Stimulated activated naive B cell treated with anti-CD40 and anti-IgM and Interleukin-4, amounts not matched to agents 10 μg/mL and 1 μg/mL and 100 μg/mL, for 72 hours (primary cell): ENCODE data around the gene ZNF335.
A peak's percentile ranks its signal among the peaks of the same experiment; 100 is the strongest.
"Not testable (repeated sequence)": the region's sequence is repeated elsewhere in the genome, so short reads cannot be mapped to it uniquely, and the experiment has no call there.

Source experiments
- ATAC-seq, 2 donors: fragments of 150-1000 bp; cut with Tn5 transposase; replicated peaks; 2 replicates each; pipeline ENCODE4 v1.10.0; 2021; ENCODE audit warnings: moderate library complexity in 1 of 2
- DNase-seq: peaks from one replicate; pipeline ENCODE4 v3.0.0; 2021
- H3K27ac Mint-ChIP-seq: one replicate; pipeline ENCODE4 v1.8.0; 2022; ENCODE audit warnings: mild to moderate bottlenecking, mixed read lengths
- H3K27me3 Mint-ChIP-seq, 2 donors: one replicate each; pipeline ENCODE4 v1.8.0; 2022; ENCODE audit warnings: mixed read lengths in 2 of 2
- H3K36me3 Mint-ChIP-seq, 2 donors: one replicate each; pipeline ENCODE4 v1.8.0; 2022; ENCODE audit warnings: mixed read lengths in 2 of 2, mild to moderate bottlenecking in 1 of 2
- H3K4me1 Mint-ChIP-seq, 2 donors: one replicate each; pipeline ENCODE4 v1.8.0; 2022; ENCODE audit warnings: mixed read lengths in 2 of 2, mild to moderate bottlenecking in 1 of 2
- H3K4me3 Mint-ChIP-seq, 2 donors: one replicate each; pipeline ENCODE4 v1.8.0; 2022; ENCODE audit warnings: mild to moderate bottlenecking in 2 of 2, mixed read lengths in 2 of 2, moderate library complexity in 1 of 2
- H3K9me3 Mint-ChIP-seq, 2 donors: one replicate each; pipeline ENCODE4 v1.8.0; 2022; ENCODE audit warnings: mixed read lengths in 2 of 2, mild to moderate bottlenecking in 1 of 2

ZNF335 gene

DNA sequence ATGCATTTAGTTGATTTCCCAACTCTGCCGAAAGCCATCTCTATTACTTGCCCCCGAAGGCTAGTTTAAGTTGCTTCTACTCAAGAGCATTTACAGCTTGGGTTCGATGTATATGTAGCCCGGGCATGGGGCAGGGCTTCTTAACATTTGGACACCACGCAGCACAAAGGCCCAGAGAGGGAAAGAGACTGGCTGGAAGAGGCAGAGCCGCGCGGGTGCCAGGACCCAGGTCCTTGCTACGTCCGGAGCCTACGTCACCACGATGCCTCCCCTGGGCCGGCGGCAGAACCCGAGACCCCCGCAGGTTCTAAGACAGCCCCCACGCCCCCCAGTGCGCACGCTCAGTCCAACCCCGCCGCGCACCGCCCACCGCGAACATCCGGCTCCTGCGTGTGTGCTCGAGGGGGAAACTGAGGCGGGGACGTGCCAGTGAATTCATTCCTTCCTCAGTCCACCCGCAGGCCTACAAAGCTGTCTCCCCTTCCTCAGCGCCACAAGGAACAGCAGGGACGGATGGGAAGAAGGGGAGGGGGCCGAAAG is 37.9 kb downstream of the ZNF335 start:
- peak overlapping the region; percentile 95 to 97 for H3K4me3 Mint-ChIP-seq
- peaks cover 13 to 20% of the 10 kb centered on the region in 2 donors for H3K36me3 Mint-ChIP-seq
- peak overlapping the region; percentile 99 for H3K27ac Mint-ChIP-seq
- H3K4me1 Mint-ChIP-seq = peaks cover 10 to 34% of the 10 kb centered on the region in 2 donors
- DNase-seq (peak; percentile 49), ATAC-seq (peak; percentile 38 to 45)
- H3K27me3 Mint-ChIP-seq = no peaks in the 10 kb centered on the region
- H3K9me3 Mint-ChIP-seq = no peaks in the 10 kb centered on the region

DNA sequence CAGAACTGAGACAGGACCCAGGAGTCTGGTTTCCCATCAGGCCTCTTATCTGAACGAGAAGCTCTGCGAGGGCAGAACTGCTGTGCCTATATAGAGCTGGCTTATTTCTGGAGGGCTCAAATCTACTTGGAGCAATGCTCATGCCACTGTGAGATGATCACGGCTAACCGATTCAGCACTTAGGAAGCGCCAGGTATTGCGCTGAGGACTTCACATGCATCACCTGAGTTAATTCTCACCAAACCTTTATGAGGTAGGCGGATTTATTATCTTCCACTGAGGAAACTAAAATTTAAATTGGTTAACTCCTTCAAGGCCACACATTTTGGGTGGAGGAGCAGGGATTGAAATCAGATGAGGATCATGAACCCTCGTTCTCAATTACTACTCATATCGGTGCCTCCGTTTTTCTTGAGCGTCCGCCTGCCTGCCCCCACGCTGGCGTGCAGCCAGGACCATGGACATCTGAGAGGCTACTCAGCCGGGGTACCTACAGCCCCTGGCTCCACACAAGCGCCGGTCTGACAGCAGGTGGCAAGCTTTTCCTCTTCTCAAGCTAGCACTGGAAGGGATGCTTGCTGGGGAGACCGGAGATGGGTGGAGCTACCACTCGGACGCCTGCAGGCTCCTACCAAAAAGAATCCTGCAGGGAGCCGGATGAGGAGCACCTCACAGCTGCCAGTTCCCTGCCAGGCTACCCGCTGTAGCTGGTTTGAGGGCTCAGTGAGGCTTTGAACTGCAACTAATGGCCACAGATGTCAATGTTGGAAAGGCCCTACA is 38.5 kb downstream of the ZNF335 start:
- Mint-ChIP-seq H3K4me1 (peaks cover 9 to 30% of the 10 kb centered on the region in 2 donors), H3K27me3 (no peaks in the 10 kb centered on the region), H3K9me3 (no peaks in the 10 kb centered on the region), H3K4me3 (peak overlapping the region; percentile 95 to 97), H3K27ac (peak overlapping the region; percentile 99), H3K36me3 (peaks cover 9 to 16% of the 10 kb centered on the region in 2 donors)
- ATAC-seq (peak; percentile 15 to 18), DNase-seq (peak; percentile 44)

DNA sequence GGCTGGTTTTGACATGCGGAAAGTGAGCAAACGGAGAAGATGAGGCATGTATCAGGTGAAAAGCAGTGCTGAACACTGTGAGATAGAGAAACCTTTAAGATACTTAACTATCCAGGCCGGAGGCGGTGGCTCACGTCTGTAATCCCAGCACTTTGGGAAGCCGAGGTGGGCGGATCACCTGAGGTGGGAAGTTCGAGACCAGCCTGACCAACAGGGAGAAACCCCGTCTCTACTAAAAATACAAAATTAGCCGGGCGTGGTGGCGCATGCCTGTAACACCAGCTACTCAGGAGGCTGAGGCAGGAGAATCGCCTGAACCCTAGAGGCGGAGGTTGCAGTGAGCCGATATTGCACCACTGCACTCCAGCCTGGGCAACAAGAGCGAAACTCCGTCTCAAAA is 40.3 kb downstream of the ZNF335 start:
- not testable (repeated sequence) for DNase-seq

DNA sequence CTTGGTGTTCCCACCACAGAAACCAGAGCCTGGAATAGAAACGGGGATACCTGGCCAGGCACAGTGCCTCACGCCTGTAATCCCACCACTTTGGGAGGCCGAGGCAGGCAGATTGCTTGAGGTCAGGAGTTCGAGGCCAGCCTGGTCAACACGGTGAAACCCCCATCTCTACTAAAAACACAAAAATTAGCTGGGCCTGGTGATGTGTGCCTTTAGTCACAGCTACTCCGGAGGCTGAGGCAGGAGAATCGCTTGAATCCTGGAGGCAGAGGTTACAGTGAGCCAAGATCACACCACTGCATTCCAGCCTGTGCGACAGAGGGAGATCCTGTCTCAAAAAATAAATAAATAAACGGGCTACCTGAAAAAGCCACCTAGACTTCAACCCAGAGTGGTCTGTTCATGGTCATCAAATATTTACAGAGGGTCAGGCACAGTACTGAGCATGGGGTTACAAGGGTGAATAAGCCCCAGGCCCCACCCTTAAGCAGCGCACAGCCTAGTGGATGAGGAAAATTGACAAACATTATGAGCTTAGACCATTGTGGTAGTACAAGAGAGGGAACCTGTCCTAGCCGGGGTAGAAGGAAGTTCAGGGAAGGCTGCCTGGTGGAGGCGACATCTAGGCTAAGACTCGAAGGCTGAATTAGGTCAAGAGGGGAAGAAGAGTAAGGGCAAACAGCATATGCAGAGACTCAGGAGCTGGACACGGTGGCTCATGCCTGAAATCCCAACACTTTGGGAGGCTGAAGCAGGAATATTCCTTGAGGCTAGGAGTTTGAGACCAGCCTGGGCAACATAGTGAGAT is 44.7 kb downstream of the ZNF335 start:
- Mint-ChIP-seq H3K27ac (no peak overlapping the region), H3K27me3 (no peaks in the 10 kb centered on the region), H3K4me1 (peaks cover 0 to 2% of the 10 kb centered on the region in 2 donors), H3K4me3 (no peak overlapping the region), H3K36me3 (no peaks in the 10 kb centered on the region), H3K9me3 (no peaks in the 10 kb centered on the region)
- no peak for DNase-seq
- ATAC-seq = no peak

More for the DNA sequence above, 40.3 kb downstream of the ZNF335 start:
- not testable (repeated sequence) for H3K9me3 Mint-ChIP-seq, H3K4me3 Mint-ChIP-seq, ATAC-seq, H3K36me3 Mint-ChIP-seq, H3K27ac Mint-ChIP-seq, H3K27me3 Mint-ChIP-seq
- peaks cover 0 to 13% of the 10 kb centered on the region in 2 donors for H3K4me1 Mint-ChIP-seq

DNA sequence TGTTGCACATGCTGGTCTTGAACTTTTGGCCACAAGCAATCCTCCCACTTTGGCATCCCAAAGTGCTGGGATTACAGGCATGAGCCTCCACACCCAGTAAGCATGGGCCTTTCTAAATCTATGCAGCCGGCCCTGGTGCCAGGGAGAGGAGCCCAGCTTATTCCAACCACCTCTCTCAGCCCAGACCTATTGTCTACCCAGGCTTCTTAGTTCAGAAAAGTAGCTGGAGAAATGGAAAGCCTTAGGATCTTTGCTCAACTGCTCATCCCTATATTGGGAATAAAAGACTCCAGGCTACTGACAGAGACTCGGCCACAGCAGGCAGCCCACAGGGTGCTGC is 45.3 kb downstream of the ZNF335 start:
- H3K9me3 Mint-ChIP-seq = no peaks in the 10 kb centered on the region
- peaks cover 0 to 2% of the 10 kb centered on the region in 2 donors for H3K4me1 Mint-ChIP-seq
- H3K27me3 Mint-ChIP-seq = peaks cover 2 to 3% of the 10 kb centered on the region in 2 donors
- H3K36me3 Mint-ChIP-seq = no peaks in the 10 kb centered on the region
- H3K27ac Mint-ChIP-seq = no peak overlapping the region
- H3K4me3 Mint-ChIP-seq = no peak overlapping the region
- DNase-seq = no peak
- ATAC-seq = no peak

DNA sequence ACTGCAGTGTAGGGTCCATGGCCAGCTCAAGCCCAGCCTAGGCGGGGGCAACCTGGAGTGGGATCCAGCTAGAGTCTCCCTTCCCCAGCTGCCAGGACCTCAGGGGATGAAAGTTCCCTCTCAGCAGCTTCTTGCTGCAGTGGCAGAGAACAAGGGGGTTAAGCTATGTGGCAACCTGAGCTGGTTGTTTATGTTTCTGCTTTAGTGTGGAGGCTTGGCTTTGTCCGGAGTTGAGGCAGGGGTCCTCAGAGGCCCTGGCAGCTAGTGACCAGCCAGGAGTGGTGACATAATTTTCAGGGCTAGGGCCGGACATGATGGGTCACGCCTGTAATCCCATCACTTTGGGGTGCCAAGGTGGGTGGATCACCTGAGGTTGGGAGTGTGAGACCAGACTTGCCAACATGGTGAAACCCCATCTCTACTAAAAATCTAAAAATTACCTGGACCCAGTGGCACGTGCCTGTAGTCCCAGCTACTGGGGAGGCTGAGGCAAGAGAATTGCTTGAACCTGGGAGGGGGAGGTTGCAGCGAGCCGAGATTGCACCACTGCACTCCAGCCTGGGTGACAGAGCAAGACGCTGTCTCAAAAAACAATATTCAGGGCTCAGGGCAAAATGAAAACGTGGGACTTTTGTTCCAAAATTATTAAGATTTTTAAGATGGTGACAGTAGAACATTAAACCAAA is 46.0 kb downstream of the ZNF335 start:
- ATAC-seq = no peak
- Mint-ChIP-seq H3K4me1 (peaks cover 0 to 5% of the 10 kb centered on the region in 2 donors), H3K4me3 (no peak overlapping the region), H3K36me3 (no peaks in the 10 kb centered on the region), H3K27me3 (peaks cover 7 to 11% of the 10 kb centered on the region in 2 donors), H3K27ac (no peak overlapping the region), H3K9me3 (no peaks in the 10 kb centered on the region)
- DNase-seq = no peak

DNA sequence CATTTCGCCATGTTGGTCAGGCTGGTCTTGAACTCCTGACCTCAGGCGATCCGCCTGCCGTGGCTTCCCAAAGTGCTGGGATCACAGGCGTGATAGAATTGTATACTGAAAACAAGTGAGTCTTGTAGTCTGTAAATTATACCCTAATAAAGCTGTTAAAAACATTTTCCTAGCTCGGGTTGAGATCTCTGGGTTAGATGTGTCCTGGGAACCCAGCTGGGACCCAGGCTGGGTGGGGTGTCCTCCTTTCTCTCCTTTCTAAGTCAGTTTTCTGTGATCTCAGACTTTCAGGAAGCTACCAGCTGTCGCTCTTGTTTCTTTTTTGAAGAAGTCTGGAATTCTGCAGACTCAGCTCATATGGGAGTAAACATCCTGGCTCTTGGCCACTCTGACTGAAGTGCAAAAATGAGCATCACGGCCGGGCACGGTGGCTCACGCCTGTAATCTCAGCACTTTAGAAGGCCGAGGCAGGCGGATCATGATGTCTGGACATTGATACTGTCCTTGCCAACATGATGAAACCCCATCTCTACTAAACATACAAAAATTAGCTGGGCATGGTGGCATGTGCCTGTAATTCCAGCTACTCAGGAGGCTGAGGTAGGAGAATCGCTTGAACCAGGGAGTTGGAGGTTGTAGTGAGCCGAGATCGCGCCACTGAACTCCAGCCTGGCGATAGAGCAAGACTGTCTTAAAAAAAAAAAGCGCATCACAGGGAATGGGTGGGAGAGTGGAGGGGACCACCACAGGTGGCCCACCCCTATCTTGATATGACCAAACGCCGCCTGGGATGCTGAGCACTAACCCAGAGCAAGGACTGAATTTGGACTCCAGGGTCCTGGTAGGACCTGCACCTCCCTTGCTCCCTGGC is 47.4 kb downstream of the ZNF335 start:
- no peaks in the 10 kb centered on the region for H3K9me3 Mint-ChIP-seq
- H3K27me3 Mint-ChIP-seq = peaks cover 12 to 15% of the 10 kb centered on the region in 2 donors
- no peak overlapping the region for H3K4me3 Mint-ChIP-seq
- H3K36me3 Mint-ChIP-seq = no peaks in the 10 kb centered on the region
- H3K4me1 Mint-ChIP-seq = peaks cover 0 to 5% of the 10 kb centered on the region in 2 donors
- DNase-seq (no peak), ATAC-seq (no peak)
- no peak overlapping the region for H3K27ac Mint-ChIP-seq

DNA sequence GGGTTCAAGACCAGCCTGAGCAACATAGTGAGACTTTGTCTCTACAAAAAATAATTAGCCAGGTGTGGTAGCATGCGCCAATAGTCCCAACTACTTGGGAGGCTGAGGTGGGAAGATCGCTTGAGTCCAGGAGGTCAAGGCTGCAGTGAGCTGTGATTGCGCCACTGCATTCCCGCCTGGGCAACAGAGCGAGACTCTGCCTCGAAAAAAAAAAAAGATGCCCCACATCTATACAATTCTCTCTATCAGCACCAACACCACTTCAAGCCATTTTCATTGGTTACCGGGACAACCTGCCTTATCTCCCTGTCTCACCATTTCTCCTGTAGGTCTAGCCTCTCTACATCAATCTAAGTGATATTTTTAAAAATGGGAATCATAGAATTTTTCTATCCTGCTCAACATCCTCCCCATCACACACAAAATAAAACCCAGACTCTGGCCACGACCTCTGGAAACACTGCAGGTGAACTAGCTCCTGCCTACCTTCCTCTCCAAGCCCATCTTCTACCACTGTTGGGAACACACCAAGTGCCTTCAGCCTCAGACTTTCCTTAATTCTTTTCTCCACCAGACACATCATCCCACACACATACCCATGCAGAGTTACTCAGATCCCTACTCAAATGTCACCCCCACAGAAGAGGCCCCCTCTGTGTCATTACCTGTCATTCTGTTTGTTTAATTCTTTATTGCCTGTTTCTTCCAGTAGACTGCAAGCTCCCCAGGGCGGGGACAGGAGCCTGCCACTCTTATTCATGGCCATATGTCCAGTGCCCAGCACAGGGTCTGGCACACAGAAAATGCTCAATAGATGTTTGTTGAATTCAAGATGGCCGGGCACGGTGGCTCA is 50.4 kb downstream of the ZNF335 start:
- DNase-seq = no peak
- Mint-ChIP-seq H3K4me1 (peaks cover 0 to 5% of the 10 kb centered on the region in 2 donors), H3K9me3 (no peaks in the 10 kb centered on the region), H3K27ac (no peak overlapping the region), H3K27me3 (peaks cover 20 to 22% of the 10 kb centered on the region in 2 donors), H3K4me3 (no peak overlapping the region), H3K36me3 (no peaks in the 10 kb centered on the region)
- no peak for ATAC-seq

DNA sequence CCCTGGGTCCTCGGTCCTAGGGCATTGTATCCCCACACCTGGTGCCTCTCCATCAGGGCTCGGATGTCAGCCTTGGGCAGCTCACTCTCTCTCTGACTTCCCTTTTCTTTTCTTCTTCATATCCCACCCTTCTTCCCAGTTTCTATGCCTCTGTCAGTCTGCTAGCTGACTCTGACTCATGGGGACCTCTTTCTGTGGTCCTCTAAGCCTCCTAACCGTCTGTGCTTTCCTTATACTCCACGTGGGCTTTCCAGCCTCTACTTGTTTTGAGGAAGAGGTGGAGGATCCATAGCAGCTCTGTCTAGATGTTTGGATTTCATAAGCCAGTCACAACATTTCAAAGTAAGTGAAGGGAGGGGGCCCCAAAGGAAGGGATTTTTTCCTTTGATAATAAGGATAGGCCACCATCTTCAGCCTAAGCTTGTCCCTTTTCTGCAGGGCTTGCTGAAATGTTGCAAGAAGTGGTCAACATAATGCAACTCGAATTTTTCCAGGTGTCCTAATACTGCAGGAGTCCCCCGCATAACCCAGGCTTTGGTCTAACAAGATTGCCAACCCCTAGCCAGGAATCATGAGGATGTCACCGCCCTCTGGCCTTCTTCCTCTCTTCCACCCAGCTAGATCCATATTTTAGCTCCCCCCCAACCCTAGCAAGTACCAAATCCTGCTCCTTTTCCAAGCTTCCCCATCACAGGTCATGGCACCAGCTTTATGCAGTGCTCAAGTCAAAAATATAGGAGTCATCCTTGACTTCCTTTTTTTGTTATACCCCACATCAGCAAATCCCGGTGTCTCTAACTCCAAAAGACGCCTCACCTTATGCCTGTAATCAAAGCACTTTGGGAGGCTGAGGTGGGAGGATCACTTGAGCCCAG is 51.3 kb downstream of the ZNF335 start:
- Mint-ChIP-seq H3K4me3 (no peak overlapping the region), H3K27ac (no peak overlapping the region), H3K36me3 (no peaks in the 10 kb centered on the region), H3K4me1 (peaks cover 0 to 5% of the 10 kb centered on the region in 2 donors), H3K9me3 (no peaks in the 10 kb centered on the region), H3K27me3 (peaks cover 20 to 25% of the 10 kb centered on the region in 2 donors)
- ATAC-seq = no peak
- DNase-seq = no peak

DNA sequence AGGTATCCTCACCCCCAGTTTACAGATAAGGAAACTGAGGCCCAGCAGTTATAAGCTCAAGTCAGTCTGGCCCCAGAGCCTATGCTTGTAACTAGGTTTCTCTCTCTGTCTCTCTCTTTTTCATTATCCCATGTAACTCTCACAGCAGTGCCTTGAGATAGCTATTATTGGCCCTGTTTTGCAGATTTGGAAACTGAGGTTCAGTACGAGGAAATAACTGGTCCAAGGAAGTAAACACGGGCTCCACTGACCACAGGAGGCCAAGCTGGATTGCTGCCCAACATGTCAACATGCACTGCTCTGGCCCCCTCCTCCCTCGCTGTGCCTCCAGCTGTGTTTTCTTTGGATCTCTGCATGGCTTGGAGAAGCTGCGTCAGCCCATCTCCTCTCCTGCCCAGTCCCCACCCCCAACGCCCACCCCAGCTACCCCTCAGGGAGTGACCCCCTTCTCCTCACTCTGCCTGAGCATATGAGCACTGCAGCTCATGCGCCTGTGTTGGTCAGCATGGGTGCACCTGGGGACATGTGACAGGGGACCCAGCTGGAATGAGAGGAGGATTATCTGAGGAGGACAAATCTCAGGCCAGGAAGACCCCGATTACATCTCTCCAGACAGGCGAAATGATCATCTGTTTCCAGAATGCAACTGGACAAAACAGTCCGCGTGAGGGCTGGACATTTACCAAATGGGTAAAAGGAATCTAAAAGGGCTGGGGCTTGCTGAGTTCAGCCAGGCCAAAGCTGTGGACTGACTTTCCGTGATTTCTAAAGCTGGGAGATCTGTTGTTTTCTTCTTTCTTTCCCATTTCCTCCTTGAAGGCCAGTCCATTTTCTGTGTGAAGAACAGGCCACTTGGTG is 52.2 kb downstream of the ZNF335 start:
- no peak overlapping the region for H3K4me3 Mint-ChIP-seq
- ATAC-seq = no peak

DNA sequence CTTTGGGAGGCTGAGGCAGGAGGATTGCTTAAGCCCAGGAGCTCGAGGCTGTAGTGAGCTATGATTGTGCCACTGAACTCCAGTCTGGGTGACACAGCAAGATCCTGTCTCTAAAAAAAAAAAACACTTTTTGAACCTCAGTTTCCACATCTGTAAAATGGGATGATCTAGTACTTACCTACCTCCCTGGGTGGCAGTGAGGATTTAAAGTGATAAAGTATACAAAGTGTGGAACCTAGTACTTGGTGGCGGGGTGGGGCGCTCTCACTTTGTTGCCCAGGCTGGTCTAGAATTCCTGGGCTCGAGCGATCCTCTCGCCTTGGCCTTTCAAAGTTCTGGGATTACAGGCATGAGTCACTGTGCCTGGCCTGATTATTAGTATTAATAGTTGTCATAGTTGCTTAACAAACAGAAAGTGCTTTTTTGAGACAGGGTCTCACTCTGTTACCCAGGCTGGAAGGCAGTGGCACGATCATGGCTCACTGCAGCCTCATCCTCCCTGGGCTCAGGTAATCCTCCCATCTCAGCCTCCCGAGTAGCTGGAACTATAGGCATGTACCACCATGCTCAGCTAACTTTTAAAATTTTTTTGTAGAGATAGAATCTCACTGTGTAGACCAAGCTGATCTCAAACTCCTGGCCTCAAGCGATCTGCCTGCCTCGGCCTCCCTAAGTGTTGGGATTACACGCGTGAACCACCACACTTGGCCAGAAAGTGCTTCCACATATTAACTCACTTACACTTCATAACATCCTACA is 53.0 kb downstream of the ZNF335 start:
- no peak overlapping the region for H3K27ac Mint-ChIP-seq
- no peak overlapping the region for H3K4me3 Mint-ChIP-seq
- H3K27me3 Mint-ChIP-seq = peaks cover 20 to 25% of the 10 kb centered on the region in 2 donors
- no peaks in the 10 kb centered on the region for H3K36me3 Mint-ChIP-seq
- H3K4me1 Mint-ChIP-seq = peaks cover 5 to 8% of the 10 kb centered on the region in 2 donors
- no peak for DNase-seq
- no peaks in the 10 kb centered on the region for H3K9me3 Mint-ChIP-seq
- ATAC-seq = no peak

More for the DNA sequence above, 52.2 kb downstream of the ZNF335 start:
- Mint-ChIP-seq H3K4me1 (peaks cover under 1 to 5% of the 10 kb centered on the region in 2 donors), H3K27ac (no peak overlapping the region), H3K27me3 (peaks cover 20 to 25% of the 10 kb centered on the region in 2 donors), H3K9me3 (no peaks in the 10 kb centered on the region), H3K36me3 (no peaks in the 10 kb centered on the region)
- no peak for DNase-seq
